Uterus (tissue), 2 donors: ENCODE measurements around the gene DUSP9.

ENCODE experiments used
- POLR2A ChIP-seq, 2 donors: fragments of 450-650 bp; IDR thresholded peaks; one replicate each; pipeline ENCODE4 v1.6.1; 2016; ENCODE audit warnings: antibody characterized with exemption in 2 of 2, mild to moderate bottlenecking in 1 of 2, moderate library complexity in 1 of 2
- TF ChIP-seq, protein P1 (sequence below), 4 experiments: fragments of 200-600 bp in 2 of 4; fragments of 450-650 bp in 2 of 4; sonication (generic) in 2 of 4; IDR thresholded peaks; one replicate each; pipeline ENCODE4 v1.5.1; 2016 to 2019; ENCODE audit warnings: antibody characterized with exemption in 4 of 4, mild to moderate bottlenecking in 2 of 4, moderate library complexity in 1 of 4

DNA sequence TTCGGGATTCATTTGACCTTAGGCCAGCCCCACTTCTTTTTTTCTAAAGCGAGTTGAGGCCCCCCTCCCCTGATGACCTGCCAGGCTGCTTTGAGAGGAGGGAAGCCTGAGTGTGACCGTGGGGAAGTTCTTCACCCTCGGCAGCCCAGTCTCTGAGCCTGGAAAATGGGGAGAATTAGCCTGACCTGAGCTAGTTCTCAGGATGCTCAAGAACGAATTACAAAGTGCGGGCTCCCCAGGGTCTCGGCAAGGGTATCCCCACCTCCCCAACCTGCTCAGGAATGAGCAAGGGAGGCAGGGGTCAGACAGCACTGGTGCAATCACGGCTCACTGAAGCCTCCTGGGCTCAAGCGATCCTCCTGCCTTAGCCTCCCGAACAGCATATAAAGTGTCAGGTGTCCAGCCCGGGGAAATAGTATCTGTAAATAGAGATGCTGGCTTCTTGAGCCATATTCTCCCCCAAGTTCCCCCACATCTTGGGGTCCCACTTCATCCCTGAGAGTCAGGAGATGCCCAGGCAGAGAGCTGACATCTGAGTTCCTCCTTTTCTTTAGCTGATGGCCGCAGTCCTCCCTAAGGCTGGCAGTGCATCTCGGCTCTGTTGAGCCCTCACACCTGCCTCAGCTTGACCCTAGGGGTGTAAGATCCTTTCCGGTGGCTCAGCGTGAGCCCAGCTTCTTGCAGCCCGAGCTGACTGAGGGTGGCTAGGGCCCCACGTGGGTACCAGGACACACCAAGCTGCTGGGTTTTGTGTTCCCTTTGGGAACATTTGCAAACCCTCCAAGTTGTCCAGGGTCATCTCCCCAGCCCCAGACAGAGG lies 1.6 kb downstream of the DUSP9 start:
- TF ChIP-seq, protein P1, sequence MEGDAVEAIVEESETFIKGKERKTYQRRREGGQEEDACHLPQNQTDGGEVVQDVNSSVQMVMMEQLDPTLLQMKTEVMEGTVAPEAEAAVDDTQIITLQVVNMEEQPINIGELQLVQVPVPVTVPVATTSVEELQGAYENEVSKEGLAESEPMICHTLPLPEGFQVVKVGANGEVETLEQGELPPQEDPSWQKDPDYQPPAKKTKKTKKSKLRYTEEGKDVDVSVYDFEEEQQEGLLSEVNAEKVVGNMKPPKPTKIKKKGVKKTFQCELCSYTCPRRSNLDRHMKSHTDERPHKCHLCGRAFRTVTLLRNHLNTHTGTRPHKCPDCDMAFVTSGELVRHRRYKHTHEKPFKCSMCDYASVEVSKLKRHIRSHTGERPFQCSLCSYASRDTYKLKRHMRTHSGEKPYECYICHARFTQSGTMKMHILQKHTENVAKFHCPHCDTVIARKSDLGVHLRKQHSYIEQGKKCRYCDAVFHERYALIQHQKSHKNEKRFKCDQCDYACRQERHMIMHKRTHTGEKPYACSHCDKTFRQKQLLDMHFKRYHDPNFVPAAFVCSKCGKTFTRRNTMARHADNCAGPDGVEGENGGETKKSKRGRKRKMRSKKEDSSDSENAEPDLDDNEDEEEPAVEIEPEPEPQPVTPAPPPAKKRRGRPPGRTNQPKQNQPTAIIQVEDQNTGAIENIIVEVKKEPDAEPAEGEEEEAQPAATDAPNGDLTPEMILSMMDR (IDR thresholded peaks at IDR 0.05), result no peak
- no peak for TF ChIP-seq POLR2A (IDR thresholded peaks at IDR 0.05)
